ENCODE results near the gene VHLL. TPM values are rescaled to one million over a fixed set of nuclear protein-coding genes. Genes with fewer than 3 reads are reported as not detected.

The VHLL gene
- total RNA-seq, 4 donors from 2014 or later = not detected

- H3K27ac ChIP-seq = no peak overlapping the region
- H3K9me3 ChIP-seq = no peaks in the 10 kb centered on the region
- in situ Hi-C loops (cut with MboI; ENCODE audit: low pct_ligation_motif_present in 1 of 4, low pct_unique_long_range_greater_than_20kb in 1 of 4, low sequenced_read_pairs in 3 of 4) = no loop called here
- intact Hi-C loops (cut with DNase I; ENCODE audit: low total_unique reads) = no loop called here
- no peak for DNase-seq
- H3K4me1 ChIP-seq = no peaks in the 10 kb centered on the region
- no peak overlapping the region for H3K4me3 ChIP-seq
- no peak for TF ChIP-seq POLR2A (IDR thresholded peaks at IDR 0.05)
- TF ChIP-seq EP300 (IDR thresholded peaks at IDR 0.05; ENCODE audit: low read depth) = no peak
- no peak for TF ChIP-seq POLR2AphosphoS5 (IDR thresholded peaks at IDR 0.05)
- no peak for TF ChIP-seq CTCF (IDR thresholded peaks at IDR 0.05)
- H3K27me3 ChIP-seq = no peaks in the 10 kb centered on the region
- H3K36me3 ChIP-seq = peaks cover 0 to 87% (median 36%) of the 10 kb centered on the region in 4 donors
- 87 to 92% methylated on average over 3 to 13 of the region's 13 CpGs for whole genome bisulfite sequencing, 2 donors (ENCODE audit: low coverage in 1 of 2)
These were observed 33.1 kb downstream of the VHLL start for GRCh38 chr1:156266051-156266450.

- intact Hi-C loops (cut with DNase I; ENCODE audit: low total_unique reads) (no loop called here), in situ Hi-C loops (cut with MboI; ENCODE audit: low pct_ligation_motif_present in 1 of 4, low pct_unique_long_range_greater_than_20kb in 1 of 4, low sequenced_read_pairs in 3 of 4) (no loop called here)
- H3K27me3 ChIP-seq = no peaks in the 10 kb centered on the region
- TF ChIP-seq POLR2A (IDR thresholded peaks at IDR 0.05) (no peak), POLR2AphosphoS5 (IDR thresholded peaks at IDR 0.05) (no peak), EP300 (IDR thresholded peaks at IDR 0.05; ENCODE audit: low read depth) (no peak), CTCF (IDR thresholded peaks at IDR 0.05) (no peak)
- DNase-seq = no peak
- no peak overlapping the region for H3K4me3 ChIP-seq
- H3K27ac ChIP-seq = no peak overlapping the region
- no peaks in the 10 kb centered on the region for H3K9me3 ChIP-seq
- WGBS, 2 donors (ENCODE audit: low coverage in 1 of 2) = 93 to 97% methylated on average over 2 to 4 of the region's 9 CpGs
- peaks cover 0 to 90% (median 38%) of the 10 kb centered on the region in 4 donors for H3K36me3 ChIP-seq
- no peaks in the 10 kb centered on the region for H3K4me1 ChIP-seq
These were observed 35.8 kb downstream of the VHLL start for GRCh38 chr1:156263288-156263655.

- no peak overlapping the region for H3K4me3 ChIP-seq
- peaks cover 0 to 90% (median 37%) of the 10 kb centered on the region in 4 donors for H3K36me3 ChIP-seq
- WGBS, 2 donors (ENCODE audit: low coverage in 1 of 2) = 86% methylated on average over 9 of the region's 9 CpGs; no CpG with 5 or more reads in 1 of the 2 donors
- intact Hi-C loops (cut with DNase I; ENCODE audit: low total_unique reads) = no loop called here
- in situ Hi-C loops (cut with MboI; ENCODE audit: low pct_ligation_motif_present in 1 of 4, low pct_unique_long_range_greater_than_20kb in 1 of 4, low sequenced_read_pairs in 3 of 4) = no loop called here
- H3K27me3 ChIP-seq = no peaks in the 10 kb centered on the region
- H3K9me3 ChIP-seq = no peaks in the 10 kb centered on the region
- TF ChIP-seq CTCF (IDR thresholded peaks at IDR 0.05) = no peak
- TF ChIP-seq POLR2AphosphoS5 (IDR thresholded peaks at IDR 0.05) = no peak
- TF ChIP-seq POLR2A (IDR thresholded peaks at IDR 0.05) = no peak
- no peak for TF ChIP-seq EP300 (IDR thresholded peaks at IDR 0.05; ENCODE audit: low read depth)
- no peaks in the 10 kb centered on the region for H3K4me1 ChIP-seq
- no peak for DNase-seq
- no peak overlapping the region for H3K27ac ChIP-seq
These were observed 36.4 kb downstream of the VHLL start for GRCh38 chr1:156262461-156263287.

GRCh38 chr1:156260896-156261295 lies 38.2 kb downstream of the VHLL start:
- Histone ChIP-seq H3K27ac (no peak overlapping the region), H3K27me3 (no peaks in the 10 kb centered on the region), H3K4me1 (no peaks in the 10 kb centered on the region), H3K36me3 (peaks cover 0 to 79% (median 32%) of the 10 kb centered on the region in 4 donors), H3K9me3 (no peaks in the 10 kb centered on the region), H3K4me3 (no peak overlapping the region)
- in situ Hi-C loops (cut with MboI; ENCODE audit: low pct_ligation_motif_present in 1 of 4, low pct_unique_long_range_greater_than_20kb in 1 of 4, low sequenced_read_pairs in 3 of 4) = no loop called here
- DNase-seq = no peak
- intact Hi-C loops (cut with DNase I; ENCODE audit: low total_unique reads) = no loop called here
- TF ChIP-seq CTCF (IDR thresholded peaks at IDR 0.05) (no peak), EP300 (IDR thresholded peaks at IDR 0.05; ENCODE audit: low read depth) (no peak), POLR2A (IDR thresholded peaks at IDR 0.05) (no peak), POLR2AphosphoS5 (IDR thresholded peaks at IDR 0.05) (no peak)
- WGBS, 2 donors (ENCODE audit: low coverage in 1 of 2) = 81 to 83% methylated on average over 1 to 2 of the region's 2 CpGs
